Astrocyte of the spinal cord (primary cell): Measurements from ENCODE around the gene USO1.
"Not testable (repeated sequence)": the region's sequence is repeated elsewhere in the genome, so short reads cannot be mapped to it uniquely, and the experiment has no call there.

Experiments used
- DNase-seq: peaks from one replicate; pipeline ENCODE4 v3.0.0; 2011; ENCODE audit warnings: low read depth, low spot score
- H3K4me3 ChIP-seq: 2 replicates; pipeline ENCODE4 v1.5.1; 2011; ENCODE audit warnings: low read depth, mild to moderate bottlenecking, low read length, moderate library complexity
- CTCF ChIP-seq: IDR thresholded peaks from 2 replicates; pipeline ENCODE4 v1.5.1; 2012; ENCODE audit warnings: low read depth, mild to moderate bottlenecking, low read length, inconsistent platforms
- in situ Hi-C: cut with HindIII; loops from 2 replicates; pipeline ENCODE4 v1.10.0; 2017; ENCODE audit warnings: low sequenced_read_pairs

USO1 gene

GRCh38 chr4:75779105-75779757 lies 54.9 kb downstream of the USO1 start:
- in situ Hi-C loops, result no loop called here
- H3K4me3 ChIP-seq, result no peak overlapping the region
- no peak for DNase-seq
- no peak for TF ChIP-seq CTCF

GRCh38 chr4:75781305-75781704 lies 56.9 kb downstream of the USO1 start:
- DNase-seq, result peak; percentile 5
- in situ Hi-C loops, result no loop called here
- H3K4me3 ChIP-seq, result no peak overlapping the region
- TF ChIP-seq CTCF, result no peak

GRCh38 chr4:75786526-75786925 lies 62.1 kb downstream of the USO1 start:
- no peak overlapping the region for H3K4me3 ChIP-seq
- no peak for DNase-seq
- no peak for TF ChIP-seq CTCF
- in situ Hi-C loops, result no loop called here

GRCh38 chr4:75786938-75787337 lies 62.6 kb downstream of the USO1 start:
- DNase-seq, result no peak
- in situ Hi-C loops, result no loop called here
- TF ChIP-seq CTCF, result no peak
- H3K4me3 ChIP-seq, result no peak overlapping the region

- no peak for DNase-seq
- no peak for TF ChIP-seq CTCF
- in situ Hi-C loops, result no loop called here
Observed at GRCh38 chr4:75790024-75790423, 65.6 kb downstream of the USO1 start.

GRCh38 chr4:75800972-75801371 lies 76.6 kb downstream of the USO1 start:
- in situ Hi-C loops, result no loop called here
- TF ChIP-seq CTCF, result no peak
- no peak overlapping the region for H3K4me3 ChIP-seq
- DNase-seq, result peak; percentile 35

More at GRCh38 chr4:75790024-75790423, 65.6 kb downstream of the USO1 start:
- H3K4me3 ChIP-seq, result no peak overlapping the region

GRCh38 chr4:75806035-75806434 lies 81.7 kb downstream of the USO1 start:
- H3K4me3 ChIP-seq, DNase-seq, in situ Hi-C loops: not testable (repeated sequence)
